ENCODE results near the gene C2CD5.
A peak's percentile ranks its signal among the peaks of the same experiment; 100 is the strongest.

C2CD5 gene

GRCh38 chr12:22409377-22410164, 134.8 kb downstream of the C2CD5 start:
- no peak for DNase-seq

- peak; percentile 86 for DNase-seq
Measured at GRCh38 chr12:22408610-22409376, 135.5 kb downstream of the C2CD5 start.

GRCh38 chr12:22407397-22407796, 136.9 kb downstream of the C2CD5 start:
- no peak for DNase-seq

GRCh38 chr12:22406627-22407026, 137.7 kb downstream of the C2CD5 start:
- DNase-seq = no peak

- DNase-seq = no peak
Measured at GRCh38 chr12:22399464-22400180, 144.7 kb downstream of the C2CD5 start.
